H9 (cell line): ENCODE results near the gene P4HB. TPM values are rescaled to one million over a fixed set of nuclear protein-coding genes. Genes with fewer than 3 reads are reported as not detected.

Experiments
- DNase-seq: peaks from one replicate; pipeline ENCODE4 v3.0.0-alpha.2; 2017
- H2AFZ ChIP-seq: one replicate; pipeline ENCODE4 v1.6.1; 2013; ENCODE audit warnings: mild to moderate bottlenecking, low read length, control low read depth, moderate library complexity
- H2AK5ac ChIP-seq: 2 replicates; pipeline ENCODE4 v1.6.1; 2013; ENCODE audit warnings: low read length, control low read depth, mixed read lengths; ENCODE audit not compliant: insufficient read length
- H2BK120ac ChIP-seq: one replicate; pipeline ENCODE4 v1.6.1; 2013; ENCODE audit warnings: low read depth, mild to moderate bottlenecking, low read length, control low read depth, inconsistent platforms; ENCODE audit not compliant: poor library complexity, severe bottlenecking
- H2BK12ac ChIP-seq: 2 replicates; pipeline ENCODE4 v1.6.1; 2013; ENCODE audit warnings: low read length, control low read depth, mixed read lengths, low read depth; ENCODE audit not compliant: insufficient read length
- H2BK15ac ChIP-seq: 2 replicates; pipeline ENCODE4 v1.6.1; 2013; ENCODE audit warnings: low read depth, low read length, control low read depth
- H2BK20ac ChIP-seq: one replicate; pipeline ENCODE4 v1.6.1; 2013; ENCODE audit warnings: low read depth, mild to moderate bottlenecking, low read length, control low read depth, inconsistent platforms; ENCODE audit not compliant: poor library complexity, severe bottlenecking
- H2BK5ac ChIP-seq: 2 replicates; pipeline ENCODE4 v1.6.1; 2013; ENCODE audit warnings: low read length, control low read depth, mixed read lengths; ENCODE audit not compliant: insufficient read length
- H3K14ac ChIP-seq: 2 replicates; pipeline ENCODE4 v1.6.1; 2013; ENCODE audit warnings: low read length, control low read depth; ENCODE audit not compliant: insufficient read depth
- H3K18ac ChIP-seq: 2 replicates; pipeline ENCODE4 v1.6.1; 2013; ENCODE audit warnings: low read depth, mild to moderate bottlenecking, mixed read lengths, low read length, control low read depth; ENCODE audit not compliant: insufficient read length
- H3K23ac ChIP-seq: 2 replicates; pipeline ENCODE4 v1.6.1; 2013; ENCODE audit warnings: low read length, control low read depth, mixed read lengths, low read depth; ENCODE audit not compliant: insufficient read length
- H3K23me2 ChIP-seq: 2 replicates; pipeline ENCODE4 v1.6.1; 2013; ENCODE audit warnings: low read depth, mild to moderate bottlenecking, mixed read lengths, low read length, control low read depth; ENCODE audit not compliant: insufficient read length, poor library complexity, severe bottlenecking
- H3K27ac ChIP-seq: 2 replicates; pipeline ENCODE4 v1.5.1; 2013; ENCODE audit warnings: low read length, control low read depth, mixed read lengths, low read depth; ENCODE audit not compliant: insufficient read length
- H3K27me3 ChIP-seq: 2 replicates; pipeline ENCODE4 v1.6.1; 2013; ENCODE audit warnings: low read length, control low read depth, inconsistent platforms; ENCODE audit not compliant: insufficient read depth
- H3K4ac ChIP-seq: 2 replicates; pipeline ENCODE4 v1.6.1; 2013; ENCODE audit warnings: low read depth, mild to moderate bottlenecking, control low read depth, inconsistent platforms, low read length, moderate library complexity
- H3K4me1 ChIP-seq: 2 replicates; pipeline ENCODE4 v1.6.1; 2013; ENCODE audit warnings: low read length, control low read depth, inconsistent platforms; ENCODE audit not compliant: insufficient read depth
- H3K4me2 ChIP-seq: 2 replicates; pipeline ENCODE4 v1.6.1; 2013; ENCODE audit warnings: low read length, control low read depth, mixed read lengths; ENCODE audit not compliant: insufficient read length, insufficient read depth
- H3K56ac ChIP-seq: 2 replicates; pipeline ENCODE4 v1.6.1; 2013; ENCODE audit warnings: low read depth, mild to moderate bottlenecking, mixed read lengths, low read length, control low read depth; ENCODE audit not compliant: insufficient read length
- H3K79me1 ChIP-seq: 2 replicates; pipeline ENCODE4 v1.6.1; 2013; ENCODE audit warnings: low read depth, mild to moderate bottlenecking, moderate library complexity, low read length, control low read depth, inconsistent platforms; ENCODE audit not compliant: insufficient read depth, poor library complexity, severe bottlenecking
- H3K79me2 ChIP-seq: 2 replicates; pipeline ENCODE4 v1.6.1; 2013; ENCODE audit warnings: low read length, control low read depth, inconsistent platforms; ENCODE audit not compliant: insufficient read depth
- H3K9ac ChIP-seq: 2 replicates; pipeline ENCODE4 v1.6.1; 2013; ENCODE audit warnings: low read length, control low read depth, mixed read lengths; ENCODE audit not compliant: insufficient read length; ENCODE audit errors: extremely low read depth
- H3K9me3 ChIP-seq: one replicate; pipeline ENCODE4 v1.6.1; 2013; ENCODE audit warnings: low read depth, low read length, inconsistent platforms; ENCODE audit not compliant: control insufficient read depth
- H3T11ph ChIP-seq: one replicate; pipeline ENCODE4 v1.6.1; 2013; ENCODE audit warnings: mild to moderate bottlenecking, low read length, control low read depth, inconsistent platforms
- H4K20me1 ChIP-seq: one replicate; pipeline ENCODE4 v1.6.1; 2013; ENCODE audit not compliant: control insufficient read depth, insufficient read length, insufficient read depth
- H4K5ac ChIP-seq: 2 replicates; pipeline ENCODE4 v1.6.1; 2013; ENCODE audit warnings: low read depth, mild to moderate bottlenecking, mixed read lengths, low read length, control low read depth; ENCODE audit not compliant: insufficient read length
- H4K8ac ChIP-seq: replicated peaks from 2 replicates; pipeline ENCODE4 v1.6.1; 2013; ENCODE audit warnings: low read length, control low read depth, mixed read lengths, low read depth; ENCODE audit not compliant: insufficient read length
- H4K91ac ChIP-seq: 2 replicates; pipeline ENCODE4 v1.6.1; 2013; ENCODE audit warnings: low read depth, mild to moderate bottlenecking, moderate library complexity, mixed read lengths, low read length, control low read depth; ENCODE audit not compliant: insufficient read length
- H3K27ac Mint-ChIP-seq, 3 experiments: 2 replicates in 2 of 3; 3 replicates in 1 of 3; pipeline ENCODE4 v1.8.0; 2020 to 2021; ENCODE audit warnings: mixed read lengths in 3 of 3, mild to moderate bottlenecking in 1 of 3, moderate library complexity in 1 of 3
- H3K27me3 Mint-ChIP-seq: 2 replicates; pipeline ENCODE4 v1.8.0; 2021; ENCODE audit warnings: low read depth, mild to moderate bottlenecking, moderate library complexity, mixed read lengths
- H3K36me3 Mint-ChIP-seq, 3 experiments: 2 replicates in 2 of 3; 3 replicates in 1 of 3; pipeline ENCODE4 v1.8.0; 2020 to 2021; ENCODE audit warnings: low read depth in 3 of 3, mixed read lengths in 3 of 3; ENCODE audit not compliant: insufficient read depth in 1 of 3
- H3K4me1 Mint-ChIP-seq, 2 experiments: 2 replicates each; pipeline ENCODE4 v1.8.0; 2020; ENCODE audit warnings: mixed read lengths in 2 of 2
- H3K4me3 Mint-ChIP-seq, 2 experiments: 2 replicates in 1 of 2; 3 replicates in 1 of 2; pipeline ENCODE4 v1.8.0; 2020 to 2021; ENCODE audit warnings: mild to moderate bottlenecking in 2 of 2, mixed read lengths in 2 of 2, moderate library complexity in 1 of 2
- H3K9me3 Mint-ChIP-seq, 2 experiments: 2 replicates in 1 of 2; 3 replicates in 1 of 2; pipeline ENCODE4 v1.8.0; 2020; ENCODE audit warnings: mild to moderate bottlenecking in 2 of 2, mixed read lengths in 2 of 2, moderate library complexity in 1 of 2
- CTCF ChIP-seq: fragments of 200-600 bp; sonication (generic); conservative IDR thresholded peaks from 3 replicates; pipeline ENCODE4 v1.8.0; 2021; ENCODE audit warnings: antibody characterized with exemption, mild to moderate bottlenecking
- WGBS: extraction: QIAGEN DNeasy Blood & Tissue Kit; methylation state at CpG from one replicate; pipeline ENCODE4 v1.1.7; 2013; ENCODE audit warnings: missing lambda C conversion rate, low lambda C conversion rate, mixed read lengths; ENCODE audit not compliant: insufficient read length; ENCODE audit errors: extremely low coverage; 5-methylcytosine and 5-hydroxymethylcytosine counted together
- total RNA-seq: library from RNA; stranded (reverse); gene quantifications from 2 replicates; pipeline ENCODE4 v1.2.1, GENCODE V29; 2021

P4HB gene
- total RNA-seq, 1 experiment from 2014 or later: 366 TPM

- no peak overlapping the region for H4K5ac ChIP-seq
- no peak overlapping the region for H3K27ac Mint-ChIP-seq
- no peak overlapping the region for H3K14ac ChIP-seq
- no peaks in the 10 kb centered on the region for H3K4me1 ChIP-seq
- TF ChIP-seq CTCF: no peak
- H3K27me3 Mint-ChIP-seq: no peaks in the 10 kb centered on the region; the same call in 1 of the 2 replicates
- no peak overlapping the region for H3K4ac ChIP-seq
- no peaks in the 10 kb centered on the region for H3K9me3 ChIP-seq
- H3K79me1 ChIP-seq: no peaks in the 10 kb centered on the region
- peaks cover 5 to 6% of the 10 kb centered on the region in 2 experiments; a peak in 3 of 4 replicates for H3K4me1 Mint-ChIP-seq
- H3K9me3 Mint-ChIP-seq: no peaks in the 10 kb centered on the region
- no peak overlapping the region for H2BK15ac ChIP-seq
- DNase-seq: no peak
- WGBS: no CpG with 5 or more reads among the region's 9 CpGs
- H2BK20ac ChIP-seq: no peak overlapping the region
- H3K23ac ChIP-seq: no peak overlapping the region
- H3K79me2 ChIP-seq: peaks cover 2% of the 10 kb centered on the region; the same call in 1 of the 2 replicates
- no peak overlapping the region for H4K91ac ChIP-seq
- H4K8ac ChIP-seq: peak overlapping the region; percentile 32
- H3K36me3 Mint-ChIP-seq: peaks cover 0 to 6% (median 5%) of the 10 kb centered on the region in 3 experiments; a peak in 2 of 7 replicates
- no peak overlapping the region for H3K9ac ChIP-seq
- H3K18ac ChIP-seq: no peak overlapping the region
- peaks cover 9% of the 10 kb centered on the region for H3K23me2 ChIP-seq
- no peak overlapping the region for H2AFZ ChIP-seq
- no peak overlapping the region for H2BK12ac ChIP-seq
- no peak overlapping the region; a peak in 1 of 5 replicates for H3K4me3 Mint-ChIP-seq
- H3T11ph ChIP-seq: no peak overlapping the region
- no peak overlapping the region for H2AK5ac ChIP-seq
- no peak overlapping the region for H3K4me2 ChIP-seq
- no peaks in the 10 kb centered on the region for H3K27me3 ChIP-seq
- no peak overlapping the region for H3K56ac ChIP-seq
- no peak overlapping the region for H2BK5ac ChIP-seq
- no peak overlapping the region for H3K27ac ChIP-seq
- H2BK120ac ChIP-seq: no peak overlapping the region
- no peaks in the 10 kb centered on the region for H4K20me1 ChIP-seq
Measured at GRCh38 chr17:81837641-81838040, 22.7 kb downstream of the P4HB start.
